SIG-M5 treated with dmso at 0.1 percent for 504 hours (cell line): ENCODE measurements around the gene FAM83G.

Experiments used
- DNase-seq: peaks from one replicate; lab custom pipeline; 2025; ENCODE audit not compliant: unreplicated experiment; lab: John Stamatoyannopoulos, UW

FAM83G gene

GRCh38 chr17:19012171-19013080 is 7.9 kb upstream of the FAM83G start:
- no peak for DNase-seq

GRCh38 chr17:19011581-19011980 is 7.0 kb upstream of the FAM83G start:
- DNase-seq: no peak

- DNase-seq: no peak
These were observed 6.4 kb upstream of the FAM83G start for GRCh38 chr17:19010729-19011505.

GRCh38 chr17:19009970-19010369 is 5.4 kb upstream of the FAM83G start:
- DNase-seq: no peak

GRCh38 chr17:19006698-19007097 is 2.1 kb upstream of the FAM83G start:
- DNase-seq: no peak

GRCh38 chr17:19005789-19006430 is 1.3 kb upstream of the FAM83G start:
- DNase-seq: no peak

GRCh38 chr17:19005137-19005773 is 691 bp upstream of the FAM83G start:
- DNase-seq: no peak

GRCh38 chr17:19003543-19004420 is 782 bp downstream of the FAM83G start:
- DNase-seq: no peak

- DNase-seq: no peak
These were observed 1.6 kb downstream of the FAM83G start for GRCh38 chr17:19002805-19003542.

- peak; percentile 10 for DNase-seq
These were observed 2.5 kb downstream of the FAM83G start for GRCh38 chr17:19001907-19002590.

- DNase-seq: no peak
These were observed 3.8 kb downstream of the FAM83G start for GRCh38 chr17:19000531-19001325.

- no peak for DNase-seq
These were observed 4.7 kb downstream of the FAM83G start for GRCh38 chr17:18999911-19000310.

- DNase-seq: no peak
These were observed 5.2 kb downstream of the FAM83G start for GRCh38 chr17:18999394-18999793.

GRCh38 chr17:18997650-18998196 is 6.8 kb downstream of the FAM83G start:
- DNase-seq: no peak

- no peak for DNase-seq
These were observed 8.1 kb downstream of the FAM83G start for GRCh38 chr17:18996458-18996857.

- no peak for DNase-seq
These were observed 9.3 kb downstream of the FAM83G start for GRCh38 chr17:18995220-18995619.

GRCh38 chr17:18994631-18995030 is 9.9 kb downstream of the FAM83G start:
- no peak for DNase-seq
